Measurements from ENCODE around the gene PRKCA.
"Not testable (repeated sequence)": the region's sequence is repeated elsewhere in the genome, so short reads cannot be mapped to it uniquely, and the experiment has no call there.

The PRKCA gene

GRCh38 chr17:66472123-66472522 lies 169.7 kb downstream of the PRKCA start:
- intact Hi-C loops (cut with DNase I): no loop called here
- no peak for DNase-seq

- DNase-seq: no peak
Observed at GRCh38 chr17:66474258-66474657, 171.8 kb downstream of the PRKCA start.

GRCh38 chr17:66474806-66475497 lies 172.5 kb downstream of the PRKCA start:
- DNase-seq: no peak
- intact Hi-C loops (cut with DNase I): no loop called here

More at GRCh38 chr17:66474258-66474657, 171.8 kb downstream of the PRKCA start:
- intact Hi-C loops (cut with DNase I): no loop called here

- intact Hi-C loops (cut with DNase I): no loop called here
- no peak for DNase-seq
Observed at GRCh38 chr17:66476014-66476413, 173.6 kb downstream of the PRKCA start.

GRCh38 chr17:66477615-66478283 lies 175.3 kb downstream of the PRKCA start:
- DNase-seq: no peak
- intact Hi-C loops (cut with DNase I): no loop called here

GRCh38 chr17:66479230-66479889 lies 176.9 kb downstream of the PRKCA start:
- DNase-seq; intact Hi-C loops (cut with DNase I): not testable (repeated sequence)

- DNase-seq: no peak
- intact Hi-C loops (cut with DNase I): no loop called here
Observed at GRCh38 chr17:66480243-66480642, 177.8 kb downstream of the PRKCA start.

- intact Hi-C loops (cut with DNase I): no loop called here
- DNase-seq: no peak
Observed at GRCh38 chr17:66480802-66481201, 178.4 kb downstream of the PRKCA start.

- intact Hi-C loops (cut with DNase I): no loop called here
- DNase-seq: no peak
Observed at GRCh38 chr17:66481271-66481670, 178.9 kb downstream of the PRKCA start.

GRCh38 chr17:66483906-66484305 lies 181.5 kb downstream of the PRKCA start:
- intact Hi-C loops (cut with DNase I): no loop called here
- no peak for DNase-seq

GRCh38 chr17:66485309-66485947 lies 183.0 kb downstream of the PRKCA start:
- DNase-seq: no peak
- intact Hi-C loops (cut with DNase I): no loop called here

GRCh38 chr17:66487121-66487520 lies 184.7 kb downstream of the PRKCA start:
- intact Hi-C loops (cut with DNase I): no loop called here
- DNase-seq: no peak

- DNase-seq: no peak
Observed at GRCh38 chr17:66487981-66488468, 185.6 kb downstream of the PRKCA start.

GRCh38 chr17:66488864-66489263 lies 186.5 kb downstream of the PRKCA start:
- DNase-seq: no peak
- intact Hi-C loops (cut with DNase I): no loop called here

More at GRCh38 chr17:66487981-66488468, 185.6 kb downstream of the PRKCA start:
- intact Hi-C loops (cut with DNase I): no loop called here

- DNase-seq; intact Hi-C loops (cut with DNase I): not testable (repeated sequence)
Observed at GRCh38 chr17:66489576-66489975, 187.2 kb downstream of the PRKCA start.

- intact Hi-C loops (cut with DNase I): no loop called here
- DNase-seq: no peak
Observed at GRCh38 chr17:66491213-66491612, 188.8 kb downstream of the PRKCA start.

- no peak for DNase-seq
- intact Hi-C loops (cut with DNase I): no loop called here
Observed at GRCh38 chr17:66491665-66492064, 189.3 kb downstream of the PRKCA start.

GRCh38 chr17:66492080-66492479 lies 189.7 kb downstream of the PRKCA start:
- no peak for DNase-seq
- intact Hi-C loops (cut with DNase I): no loop called here

- DNase-seq: no peak
- intact Hi-C loops (cut with DNase I): no loop called here
Observed at GRCh38 chr17:66492561-66493005, 190.2 kb downstream of the PRKCA start.

- DNase-seq: no peak
- intact Hi-C loops (cut with DNase I): no loop called here
Observed at GRCh38 chr17:66493283-66494019, 191.0 kb downstream of the PRKCA start.
